ENCODE data around the gene DNAH17. TPM values are rescaled to one million over a fixed set of nuclear protein-coding genes. Genes with fewer than 3 reads are reported as not detected.
A peak's percentile ranks its signal among the peaks of the same experiment; 100 is the strongest.

The DNAH17 gene
- polyA plus RNA-seq, 1 of the 3 experiments (the other 2 are of a cell fraction): not detected

DNA sequence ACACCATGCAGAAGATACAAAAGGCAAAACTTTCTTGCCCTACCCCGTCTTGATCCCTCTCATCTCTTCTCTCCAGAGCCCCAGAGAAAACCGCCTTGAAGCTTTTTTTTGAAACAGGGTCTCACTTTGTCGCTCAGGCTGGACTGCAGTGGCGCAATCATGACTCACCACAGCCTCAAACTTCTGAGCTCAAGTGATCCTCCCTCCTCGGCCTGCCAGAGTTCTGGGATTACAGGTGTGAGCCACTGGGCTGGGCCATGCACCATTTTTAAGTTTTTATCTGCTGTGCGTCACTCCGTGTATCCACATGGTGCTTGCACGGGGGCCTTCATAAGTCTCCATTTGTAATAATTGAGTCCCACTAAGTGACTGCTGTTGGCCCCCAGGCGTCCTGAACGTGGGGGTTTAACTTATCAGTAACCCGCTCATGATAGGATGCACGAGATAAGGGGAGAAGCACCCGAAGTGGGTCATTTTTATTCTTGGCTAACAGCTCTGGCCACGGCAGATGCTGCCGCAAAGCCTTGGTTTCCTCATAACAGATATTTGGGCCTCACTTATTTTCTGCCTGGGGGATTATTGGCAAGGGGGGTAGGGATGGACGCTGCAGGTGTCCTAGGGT, 8.6 kb downstream of the DNAH17 start:
- peak; percentile 68; the same call in 1 of the 2 replicates for TF ChIP-seq RCOR1 (IDR thresholded peaks at IDR 0.05; ENCODE audit: low read length)
- TF ChIP-seq TCF12 (IDR thresholded peaks at IDR 0.05): no peak
- 0 out of 2 replicates have a peak, but pooled peaks have one; percentile 26 for TF ChIP-seq FOSL2 (IDR thresholded peaks at IDR 0.05; ENCODE audit: borderline replicate concordance, low read depth)
- TF ChIP-seq GATA2 (CRISPR knock-in tag; IDR thresholded peaks at IDR 0.05): peak; percentile 65
- no peak for TF ChIP-seq TAF1 (IDR thresholded peaks at IDR 0.05; ENCODE audit: borderline replicate concordance, low read depth, low read length)
- ChIA-PET POLR2A (interaction anchor here (0.9 kb wide), 1 partner anchor 163 kb away, joined by 3 read pairs; no protein-coding TSS in a partner anchor), CTCF (interaction anchor here (1.0 to 1.5 kb wide), 6 partner anchors 27 to 208 kb away, joined by 3 to 7 read pairs (median 4); no protein-coding TSS in a partner anchor)
- DNase-seq: peak; percentile 75
- Histone ChIP-seq H3K9me3 (no peaks in the 10 kb centered on the region), H3K9ac (no peak overlapping the region), H4K20me1 (ENCODE audit: insufficient read depth) (no peaks in the 10 kb centered on the region), H3K4me1 (ENCODE audit: control insufficient read depth in 1 of 2, insufficient read depth in 2 of 2, low read depth in 1 of 2, low read length in 1 of 2) (peaks cover 0 to 6% of the 10 kb centered on the region in 2 experiments; a peak in 1 of 4 replicates), H3K36me3 (replicated peaks in 1 of 2; ENCODE audit: control insufficient read depth in 1 of 2, insufficient read depth in 2 of 2, low read length in 1 of 2) (no peaks in the 10 kb centered on the region), H3K9me2 (no peaks in the 10 kb centered on the region), H3F3A (replicated peaks; ENCODE audit: insufficient read depth) (no peaks in the 10 kb centered on the region), H3K79me2 (ENCODE audit: insufficient read depth) (no peaks in the 10 kb centered on the region), H3K4me2 (no peak overlapping the region), H2AFZ (ENCODE audit: low read depth) (no peak overlapping the region), H3K27me3 (ENCODE audit: insufficient read depth) (no peaks in the 10 kb centered on the region), H3K4me3 (ENCODE audit: low read depth in 2 of 2, low read length in 1 of 2) (no peak overlapping the region), H3K27ac (ENCODE audit: low read depth in 2 of 2, low read length in 1 of 2) (no peak overlapping the region)
- WGBS (ENCODE audit: low lambda C conversion rate): 68% methylated on average over 16 of the region's 16 CpGs

DNA sequence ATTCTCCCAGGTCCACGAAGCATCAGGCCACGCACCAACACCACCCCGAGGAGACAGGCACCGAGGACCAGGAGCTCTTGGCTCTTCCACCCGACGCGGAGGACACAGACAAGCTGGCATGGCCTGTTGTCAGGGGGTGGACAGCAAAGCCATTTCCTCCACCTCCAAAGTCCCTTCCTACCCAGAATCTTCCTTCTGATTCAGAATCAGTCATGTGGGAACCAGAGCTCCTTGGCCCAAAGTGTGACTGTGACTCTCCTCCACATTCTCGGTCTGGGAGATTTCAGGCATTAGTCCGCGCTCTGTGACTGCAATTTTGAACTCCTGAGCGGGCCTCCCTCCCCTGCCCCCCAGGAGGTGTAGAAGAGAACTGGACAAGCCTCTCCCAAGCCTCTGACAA, 9.2 kb downstream of the DNAH17 start:
- Histone ChIP-seq H3K27ac (ENCODE audit: low read depth in 2 of 2, low read length in 1 of 2) (no peak overlapping the region), H3K27me3 (ENCODE audit: insufficient read depth) (no peaks in the 10 kb centered on the region), H3K4me1 (ENCODE audit: control insufficient read depth in 1 of 2, insufficient read depth in 2 of 2, low read depth in 1 of 2, low read length in 1 of 2) (peaks cover 0 to 6% of the 10 kb centered on the region in 2 experiments; a peak in 1 of 4 replicates), H4K20me1 (ENCODE audit: insufficient read depth) (no peaks in the 10 kb centered on the region), H3K79me2 (ENCODE audit: insufficient read depth) (no peaks in the 10 kb centered on the region), H2AFZ (ENCODE audit: low read depth) (no peak overlapping the region), H3K9ac (no peak overlapping the region), H3F3A (replicated peaks; ENCODE audit: insufficient read depth) (no peaks in the 10 kb centered on the region), H3K9me3 (no peaks in the 10 kb centered on the region), H3K36me3 (replicated peaks in 1 of 2; ENCODE audit: control insufficient read depth in 1 of 2, insufficient read depth in 2 of 2, low read length in 1 of 2) (no peaks in the 10 kb centered on the region), H3K4me3 (ENCODE audit: low read depth in 2 of 2, low read length in 1 of 2) (no peak overlapping the region), H3K9me2 (no peaks in the 10 kb centered on the region), H3K4me2 (no peak overlapping the region)
- CTCF ChIA-PET: interaction anchor here (1.0 to 1.5 kb wide), 4 partner anchors 26 to 207 kb away, joined by 3 to 4 read pairs (median 3); no protein-coding TSS in a partner anchor
- DNase-seq: no peak
- POLR2A ChIA-PET: interaction anchor here (0.9 kb wide), 1 partner anchor 164 kb away, joined by 3 read pairs; no protein-coding TSS in a partner anchor
- TF ChIP-seq NRF1 (IDR thresholded peaks at IDR 0.05; ENCODE audit: low read depth, low read length) (no peak), TAF1 (IDR thresholded peaks at IDR 0.05; ENCODE audit: borderline replicate concordance, low read depth, low read length) (no peak), TCF12 (IDR thresholded peaks at IDR 0.05) (no peak), RFX5 (IDR thresholded peaks at IDR 0.05; ENCODE audit: low read length) (no peak), TEAD4 (IDR thresholded peaks at IDR 0.05; ENCODE audit: borderline replicate concordance, insufficient read depth) (no peak), RCOR1 (IDR thresholded peaks at IDR 0.05; ENCODE audit: low read length) (no peak), ELF1 (IDR thresholded peaks at IDR 0.05) (no peak), FOXJ3 (CRISPR knock-in tag; IDR thresholded peaks at IDR 0.05) (no peak)
- TF ChIP-seq, protein P1, sequence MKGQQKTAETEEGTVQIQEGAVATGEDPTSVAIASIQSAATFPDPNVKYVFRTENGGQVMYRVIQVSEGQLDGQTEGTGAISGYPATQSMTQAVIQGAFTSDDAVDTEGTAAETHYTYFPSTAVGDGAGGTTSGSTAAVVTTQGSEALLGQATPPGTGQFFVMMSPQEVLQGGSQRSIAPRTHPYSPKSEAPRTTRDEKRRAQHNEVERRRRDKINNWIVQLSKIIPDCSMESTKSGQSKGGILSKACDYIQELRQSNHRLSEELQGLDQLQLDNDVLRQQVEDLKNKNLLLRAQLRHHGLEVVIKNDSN (IDR thresholded peaks at IDR 0.05; ENCODE audit: borderline replicate concordance, low read depth): no peak
- TF ChIP-seq, protein P2, sequence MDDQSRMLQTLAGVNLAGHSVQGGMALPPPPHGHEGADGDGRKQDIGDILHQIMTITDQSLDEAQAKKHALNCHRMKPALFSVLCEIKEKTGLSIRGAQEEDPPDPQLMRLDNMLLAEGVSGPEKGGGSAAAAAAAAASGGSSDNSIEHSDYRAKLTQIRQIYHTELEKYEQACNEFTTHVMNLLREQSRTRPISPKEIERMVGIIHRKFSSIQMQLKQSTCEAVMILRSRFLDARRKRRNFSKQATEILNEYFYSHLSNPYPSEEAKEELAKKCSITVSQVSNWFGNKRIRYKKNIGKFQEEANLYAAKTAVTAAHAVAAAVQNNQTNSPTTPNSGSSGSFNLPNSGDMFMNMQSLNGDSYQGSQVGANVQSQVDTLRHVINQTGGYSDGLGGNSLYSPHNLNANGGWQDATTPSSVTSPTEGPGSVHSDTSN (IDR thresholded peaks at IDR 0.05): no peak
- TF ChIP-seq, protein P3, sequence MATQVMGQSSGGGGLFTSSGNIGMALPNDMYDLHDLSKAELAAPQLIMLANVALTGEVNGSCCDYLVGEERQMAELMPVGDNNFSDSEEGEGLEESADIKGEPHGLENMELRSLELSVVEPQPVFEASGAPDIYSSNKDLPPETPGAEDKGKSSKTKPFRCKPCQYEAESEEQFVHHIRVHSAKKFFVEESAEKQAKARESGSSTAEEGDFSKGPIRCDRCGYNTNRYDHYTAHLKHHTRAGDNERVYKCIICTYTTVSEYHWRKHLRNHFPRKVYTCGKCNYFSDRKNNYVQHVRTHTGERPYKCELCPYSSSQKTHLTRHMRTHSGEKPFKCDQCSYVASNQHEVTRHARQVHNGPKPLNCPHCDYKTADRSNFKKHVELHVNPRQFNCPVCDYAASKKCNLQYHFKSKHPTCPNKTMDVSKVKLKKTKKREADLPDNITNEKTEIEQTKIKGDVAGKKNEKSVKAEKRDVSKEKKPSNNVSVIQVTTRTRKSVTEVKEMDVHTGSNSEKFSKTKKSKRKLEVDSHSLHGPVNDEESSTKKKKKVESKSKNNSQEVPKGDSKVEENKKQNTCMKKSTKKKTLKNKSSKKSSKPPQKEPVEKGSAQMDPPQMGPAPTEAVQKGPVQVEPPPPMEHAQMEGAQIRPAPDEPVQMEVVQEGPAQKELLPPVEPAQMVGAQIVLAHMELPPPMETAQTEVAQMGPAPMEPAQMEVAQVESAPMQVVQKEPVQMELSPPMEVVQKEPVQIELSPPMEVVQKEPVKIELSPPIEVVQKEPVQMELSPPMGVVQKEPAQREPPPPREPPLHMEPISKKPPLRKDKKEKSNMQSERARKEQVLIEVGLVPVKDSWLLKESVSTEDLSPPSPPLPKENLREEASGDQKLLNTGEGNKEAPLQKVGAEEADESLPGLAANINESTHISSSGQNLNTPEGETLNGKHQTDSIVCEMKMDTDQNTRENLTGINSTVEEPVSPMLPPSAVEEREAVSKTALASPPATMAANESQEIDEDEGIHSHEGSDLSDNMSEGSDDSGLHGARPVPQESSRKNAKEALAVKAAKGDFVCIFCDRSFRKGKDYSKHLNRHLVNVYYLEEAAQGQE (IDR thresholded peaks at IDR 0.05; ENCODE audit: low read depth, low read length): no peak
- TF ChIP-seq, protein P4, sequence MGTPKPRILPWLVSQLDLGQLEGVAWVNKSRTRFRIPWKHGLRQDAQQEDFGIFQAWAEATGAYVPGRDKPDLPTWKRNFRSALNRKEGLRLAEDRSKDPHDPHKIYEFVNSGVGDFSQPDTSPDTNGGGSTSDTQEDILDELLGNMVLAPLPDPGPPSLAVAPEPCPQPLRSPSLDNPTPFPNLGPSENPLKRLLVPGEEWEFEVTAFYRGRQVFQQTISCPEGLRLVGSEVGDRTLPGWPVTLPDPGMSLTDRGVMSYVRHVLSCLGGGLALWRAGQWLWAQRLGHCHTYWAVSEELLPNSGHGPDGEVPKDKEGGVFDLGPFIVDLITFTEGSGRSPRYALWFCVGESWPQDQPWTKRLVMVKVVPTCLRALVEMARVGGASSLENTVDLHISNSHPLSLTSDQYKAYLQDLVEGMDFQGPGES (IDR thresholded peaks at IDR 0.05; ENCODE audit: low read depth, low read length): no peak
- WGBS (ENCODE audit: low lambda C conversion rate): 85% methylated on average over 11 of the region's 11 CpGs

Measured in SK-N-SH (cell line).